OCI-LY1 (cell line): ENCODE results near the gene SLC1A3.

Source experiments
- H2AFZ ChIP-seq: fragments of 200-600 bp; sonication (generic), shearing (Covaris generic); 2 replicates; pipeline ENCODE4 v1.6.0; 2014; ENCODE audit warnings: antibody characterized with exemption, mild to moderate bottlenecking, low read length
- H3F3A ChIP-seq: fragments of 200-600 bp; sonication (generic), shearing (Covaris generic); 2 replicates; pipeline ENCODE4 v1.6.0; 2014; ENCODE audit warnings: mild to moderate bottlenecking, antibody characterized with exemption, low read length, moderate library complexity; ENCODE audit not compliant: insufficient read depth
- H3K27ac ChIP-seq: fragments of 200-600 bp; sonication (generic); 2 replicates; pipeline ENCODE4 v1.5.1; 2014; ENCODE audit warnings: low read length, mixed run types, mild to moderate bottlenecking, low read depth; ENCODE audit not compliant: poor library complexity, severe bottlenecking
- H3K27me3 ChIP-seq: fragments of 200-600 bp; sonication (generic); 2 replicates; pipeline ENCODE4 v1.6.0; 2014; ENCODE audit warnings: antibody characterized with exemption, mild to moderate bottlenecking, low read length, moderate library complexity; ENCODE audit not compliant: insufficient read depth
- H3K36me3 ChIP-seq: fragments of 200-600 bp; sonication (generic); 2 replicates; pipeline ENCODE4 v1.6.1; 2014; ENCODE audit warnings: mild to moderate bottlenecking, antibody characterized with exemption, low read length, moderate library complexity, mixed read lengths; ENCODE audit not compliant: insufficient read depth
- H3K4me1 ChIP-seq: fragments of 200-600 bp; sonication (generic); 2 replicates; pipeline ENCODE4 v1.5.1; 2014; ENCODE audit warnings: mild to moderate bottlenecking, low read length, moderate library complexity; ENCODE audit not compliant: insufficient read depth, severe bottlenecking
- H3K4me2 ChIP-seq: fragments of 200-600 bp; sonication (generic), shearing (Covaris generic); 2 replicates; pipeline ENCODE4 v1.6.1; 2014; ENCODE audit warnings: low read length
- H3K4me3 ChIP-seq: fragments of 200-600 bp; sonication (generic); 2 replicates; pipeline ENCODE4 v1.5.1; 2014; ENCODE audit warnings: low read length, low read depth, mild to moderate bottlenecking, mixed read lengths; ENCODE audit not compliant: poor library complexity, severe bottlenecking
- H3K79me2 ChIP-seq: fragments of 200-600 bp; shearing (Covaris generic); 2 replicates; pipeline ENCODE4 v1.6.1; 2016; ENCODE audit warnings: mixed run types, low read length, mixed read lengths; ENCODE audit not compliant: insufficient read depth
- H3K9ac ChIP-seq: fragments of 200-600 bp; sonication (generic), shearing (Covaris generic); 2 replicates; pipeline ENCODE4 v1.6.1; 2014; ENCODE audit warnings: mild to moderate bottlenecking, low read length, mixed read lengths
- H3K9me2 ChIP-seq: fragments of 200-600 bp; sonication (generic), shearing (Covaris generic); 2 replicates; pipeline ENCODE4 v1.6.1; 2014; ENCODE audit warnings: low read depth, mild to moderate bottlenecking, low read length, mixed read lengths
- H3K9me3 ChIP-seq: fragments of 200-600 bp; shearing (Covaris generic); 2 replicates; pipeline ENCODE4 v1.6.1; 2014; ENCODE audit warnings: low read length, mixed read lengths
- H4K20me1 ChIP-seq: fragments of 200-600 bp; sonication (generic), shearing (Covaris generic); 2 replicates; pipeline ENCODE4 v1.6.0; 2016; ENCODE audit warnings: mild to moderate bottlenecking, low read length; ENCODE audit not compliant: insufficient read depth
- CTCF ChIP-seq: fragments of 200-600 bp; sonication (generic), shearing (Covaris generic); IDR thresholded peaks from 2 replicates; pipeline ENCODE4 v1.5.1; 2017; ENCODE audit warnings: mild to moderate bottlenecking, antibody characterized with exemption, low read length, moderate library complexity, mixed read lengths
- EZH2 ChIP-seq: fragments of 200-600 bp; sonication (generic), shearing (Covaris generic); IDR thresholded peaks from 2 replicates; pipeline ENCODE4 v1.8.0; 2017; ENCODE audit warnings: borderline replicate concordance, mixed run types, mild to moderate bottlenecking, antibody characterized with exemption, low read length, moderate library complexity, mixed read lengths

SLC1A3 gene

GRCh38 chr5:36590513-36591286 lies 15.7 kb upstream of the SLC1A3 start:
- Histone ChIP-seq H3K9me2 (no peaks in the 10 kb centered on the region), H2AFZ (no peak overlapping the region), H3F3A (no peaks in the 10 kb centered on the region), H3K36me3 (no peaks in the 10 kb centered on the region), H3K79me2 (no peaks in the 10 kb centered on the region), H3K9ac (no peak overlapping the region), H3K9me3 (no peaks in the 10 kb centered on the region), H3K4me1 (no peaks in the 10 kb centered on the region), H3K4me3 (no peak overlapping the region), H4K20me1 (no peaks in the 10 kb centered on the region), H3K27ac (no peak overlapping the region), H3K4me2 (no peak overlapping the region), H3K27me3 (no peaks in the 10 kb centered on the region)
- TF ChIP-seq EZH2 (no peak), CTCF (no peak)

DNA sequence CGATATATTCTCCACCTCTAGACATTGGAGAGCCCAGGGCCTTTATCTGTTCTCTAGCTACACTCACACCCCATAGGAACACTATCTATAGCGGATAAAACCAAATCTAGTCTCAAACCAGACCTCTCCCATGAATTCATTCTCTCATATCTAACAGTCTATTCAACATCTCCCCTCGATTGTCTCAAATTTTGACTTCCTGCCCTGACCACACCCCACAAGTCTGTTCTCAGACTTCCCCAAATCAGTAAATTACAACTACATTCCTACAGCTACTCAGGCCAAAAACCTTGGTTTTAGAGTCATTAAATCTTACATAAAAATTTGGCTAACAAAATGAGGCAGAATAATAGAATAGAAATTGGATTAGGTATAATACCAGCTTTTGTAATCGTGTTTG lies 12.5 kb upstream of the SLC1A3 start:
- Histone ChIP-seq H3K36me3 (no peaks in the 10 kb centered on the region), H3K9me3 (no peaks in the 10 kb centered on the region), H3K4me3 (no peak overlapping the region), H3K4me1 (no peaks in the 10 kb centered on the region), H3K27ac (no peak overlapping the region), H3K79me2 (no peaks in the 10 kb centered on the region), H3K9me2 (no peaks in the 10 kb centered on the region), H3K4me2 (no peak overlapping the region), H4K20me1 (no peaks in the 10 kb centered on the region), H3K27me3 (no peaks in the 10 kb centered on the region), H3F3A (no peaks in the 10 kb centered on the region), H2AFZ (no peak overlapping the region), H3K9ac (no peak overlapping the region)
- TF ChIP-seq CTCF (no peak), EZH2 (no peak)

DNA sequence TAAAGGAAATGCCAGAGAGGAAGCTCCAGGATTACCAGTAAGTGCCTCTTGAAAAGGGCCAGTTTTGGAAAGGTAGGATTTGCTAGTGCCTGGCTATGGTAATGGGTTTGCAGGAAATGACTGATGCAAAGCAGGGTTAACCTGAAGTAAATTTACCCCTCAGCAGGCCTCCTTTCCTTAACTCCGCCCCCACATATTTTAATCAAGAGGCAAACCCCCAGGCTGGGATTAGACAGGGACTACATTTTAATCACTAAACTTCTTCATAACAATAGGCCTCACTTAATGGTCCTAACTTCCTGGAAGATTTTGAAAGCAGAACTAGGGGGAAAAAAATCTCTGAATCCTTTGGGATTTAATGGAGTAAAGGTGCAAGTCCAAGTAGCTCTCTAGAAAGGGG lies 10.2 kb upstream of the SLC1A3 start:
- Histone ChIP-seq H3K27me3 (no peaks in the 10 kb centered on the region), H4K20me1 (no peaks in the 10 kb centered on the region), H2AFZ (no peak overlapping the region), H3K36me3 (no peaks in the 10 kb centered on the region), H3K9ac (no peak overlapping the region), H3K4me1 (no peaks in the 10 kb centered on the region), H3K9me2 (no peaks in the 10 kb centered on the region), H3F3A (no peaks in the 10 kb centered on the region), H3K4me3 (no peak overlapping the region), H3K79me2 (no peaks in the 10 kb centered on the region), H3K4me2 (no peak overlapping the region), H3K9me3 (no peaks in the 10 kb centered on the region), H3K27ac (no peak overlapping the region)
- TF ChIP-seq EZH2 = no peak
- no peak for TF ChIP-seq CTCF
